Sigmoid colon (tissue), 4 donors: Measurements from ENCODE around the gene AHI1.

ENCODE experiments used
- EP300 ChIP-seq, 4 donors: sonication (generic); formaldehyde crosslinking; IDR thresholded peaks; one replicate each; pipeline ENCODE4 v1.6.1; 2017; ENCODE audit warnings: antibody characterized with exemption in 4 of 4
- POLR2A ChIP-seq, 2 donors: fragments of 450-650 bp; IDR thresholded peaks; one replicate each; pipeline ENCODE4 v1.6.1; 2016; ENCODE audit warnings: antibody characterized with exemption in 2 of 2, mild to moderate bottlenecking in 2 of 2, moderate library complexity in 2 of 2
- POLR2AphosphoS5 ChIP-seq, 4 donors: sonication (generic); formaldehyde crosslinking; IDR thresholded peaks; one replicate each; pipeline ENCODE4 v1.6.1; 2017; ENCODE audit warnings: antibody characterized with exemption in 4 of 4
- TF ChIP-seq, protein P1 (sequence below), 4 experiments: fragments of 450-650 bp in 3 of 4; fragments of 200-600 bp in 1 of 4; IDR thresholded peaks; one replicate each; pipeline ENCODE4 v1.5.1; 2016 to 2019; ENCODE audit warnings: antibody characterized with exemption in 4 of 4, mild to moderate bottlenecking in 3 of 4, moderate library complexity in 2 of 4

DNA sequence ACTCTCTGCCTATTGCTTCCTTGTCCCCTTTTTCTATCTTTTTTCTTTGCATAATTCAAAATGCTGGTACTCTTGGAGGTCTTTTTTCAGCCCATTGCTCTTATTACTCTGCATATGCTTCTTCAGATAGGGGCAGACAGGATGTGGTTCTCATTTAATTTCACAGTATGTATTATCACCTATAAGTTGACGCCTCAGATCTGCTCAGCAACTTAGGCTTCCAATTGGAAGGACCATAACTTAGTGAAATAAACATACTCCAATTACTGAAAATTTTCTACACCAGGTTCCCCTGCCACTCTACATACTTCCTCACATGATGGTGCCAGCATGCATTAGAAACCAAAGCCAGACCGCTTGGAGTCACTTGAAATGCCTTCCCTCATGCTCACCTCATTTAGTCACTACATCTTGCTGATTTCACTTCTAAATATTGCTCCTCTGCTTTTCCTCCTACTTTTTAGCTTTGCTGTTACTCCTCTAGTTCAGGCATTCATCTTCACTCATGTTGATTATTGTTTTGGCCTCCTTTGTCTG, 34.5 kb upstream of the AHI1 start:
- TF ChIP-seq, protein P1, sequence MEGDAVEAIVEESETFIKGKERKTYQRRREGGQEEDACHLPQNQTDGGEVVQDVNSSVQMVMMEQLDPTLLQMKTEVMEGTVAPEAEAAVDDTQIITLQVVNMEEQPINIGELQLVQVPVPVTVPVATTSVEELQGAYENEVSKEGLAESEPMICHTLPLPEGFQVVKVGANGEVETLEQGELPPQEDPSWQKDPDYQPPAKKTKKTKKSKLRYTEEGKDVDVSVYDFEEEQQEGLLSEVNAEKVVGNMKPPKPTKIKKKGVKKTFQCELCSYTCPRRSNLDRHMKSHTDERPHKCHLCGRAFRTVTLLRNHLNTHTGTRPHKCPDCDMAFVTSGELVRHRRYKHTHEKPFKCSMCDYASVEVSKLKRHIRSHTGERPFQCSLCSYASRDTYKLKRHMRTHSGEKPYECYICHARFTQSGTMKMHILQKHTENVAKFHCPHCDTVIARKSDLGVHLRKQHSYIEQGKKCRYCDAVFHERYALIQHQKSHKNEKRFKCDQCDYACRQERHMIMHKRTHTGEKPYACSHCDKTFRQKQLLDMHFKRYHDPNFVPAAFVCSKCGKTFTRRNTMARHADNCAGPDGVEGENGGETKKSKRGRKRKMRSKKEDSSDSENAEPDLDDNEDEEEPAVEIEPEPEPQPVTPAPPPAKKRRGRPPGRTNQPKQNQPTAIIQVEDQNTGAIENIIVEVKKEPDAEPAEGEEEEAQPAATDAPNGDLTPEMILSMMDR (IDR thresholded peaks at IDR 0.05) = no peak
- TF ChIP-seq POLR2A (IDR thresholded peaks at IDR 0.05) (no peak), EP300 (IDR thresholded peaks at IDR 0.05) (no peak), POLR2AphosphoS5 (IDR thresholded peaks at IDR 0.05) (no peak)
